ENCODE results near the gene CNKSR3.

The CNKSR3 gene

DNA sequence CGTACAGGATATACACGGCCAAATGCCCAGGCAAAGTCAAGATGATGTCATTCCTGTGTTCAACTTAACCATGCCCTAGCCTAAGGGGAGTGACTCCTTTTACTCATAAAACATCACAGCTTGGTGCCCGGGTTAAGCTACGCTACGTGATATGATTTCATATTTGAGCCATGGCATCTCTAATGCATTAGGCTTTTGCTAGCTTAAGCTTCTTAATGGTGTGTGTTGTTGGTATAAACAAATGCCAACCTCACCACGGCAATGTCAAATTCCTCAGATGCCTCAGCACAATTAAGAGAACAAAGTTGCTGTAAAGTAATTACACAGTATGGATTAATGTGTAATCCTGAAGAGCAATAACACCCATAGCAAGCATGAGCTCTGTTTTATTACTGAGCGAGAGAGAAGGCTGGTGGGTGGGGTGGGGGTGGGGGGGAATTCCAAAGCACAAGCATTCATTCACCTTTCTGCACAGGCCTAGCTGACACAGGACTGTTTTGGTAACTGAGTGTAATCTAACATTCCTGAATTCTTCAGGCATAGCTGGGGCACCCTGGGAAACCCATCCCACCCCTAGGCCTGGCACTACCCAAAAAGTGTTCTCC lies 44.7 kb upstream of the CNKSR3 start:
- no peaks in the 10 kb centered on the region for H3K9me2 ChIP-seq (ENCODE audit: low read depth, low read length)
- H3K27ac ChIP-seq (ENCODE audit: low read depth, low read length, poor library complexity, severe bottlenecking) = no peak overlapping the region
- no peak overlapping the region for H3K4me3 ChIP-seq (ENCODE audit: low read depth, low read length, poor library complexity, severe bottlenecking)
- H4K20me1 ChIP-seq (ENCODE audit: insufficient read depth, low read length) = no peaks in the 10 kb centered on the region
- H3K9ac ChIP-seq (ENCODE audit: low read length) = no peak overlapping the region
- H3K27me3 ChIP-seq (ENCODE audit: insufficient read depth, low read length) = no peaks in the 10 kb centered on the region
- no peak overlapping the region for H3K4me2 ChIP-seq (ENCODE audit: low read length)
- H3K79me2 ChIP-seq (ENCODE audit: insufficient read depth, low read length) = no peaks in the 10 kb centered on the region
- no peak overlapping the region for H2AFZ ChIP-seq (ENCODE audit: low read length)
- TF ChIP-seq, protein P1, sequence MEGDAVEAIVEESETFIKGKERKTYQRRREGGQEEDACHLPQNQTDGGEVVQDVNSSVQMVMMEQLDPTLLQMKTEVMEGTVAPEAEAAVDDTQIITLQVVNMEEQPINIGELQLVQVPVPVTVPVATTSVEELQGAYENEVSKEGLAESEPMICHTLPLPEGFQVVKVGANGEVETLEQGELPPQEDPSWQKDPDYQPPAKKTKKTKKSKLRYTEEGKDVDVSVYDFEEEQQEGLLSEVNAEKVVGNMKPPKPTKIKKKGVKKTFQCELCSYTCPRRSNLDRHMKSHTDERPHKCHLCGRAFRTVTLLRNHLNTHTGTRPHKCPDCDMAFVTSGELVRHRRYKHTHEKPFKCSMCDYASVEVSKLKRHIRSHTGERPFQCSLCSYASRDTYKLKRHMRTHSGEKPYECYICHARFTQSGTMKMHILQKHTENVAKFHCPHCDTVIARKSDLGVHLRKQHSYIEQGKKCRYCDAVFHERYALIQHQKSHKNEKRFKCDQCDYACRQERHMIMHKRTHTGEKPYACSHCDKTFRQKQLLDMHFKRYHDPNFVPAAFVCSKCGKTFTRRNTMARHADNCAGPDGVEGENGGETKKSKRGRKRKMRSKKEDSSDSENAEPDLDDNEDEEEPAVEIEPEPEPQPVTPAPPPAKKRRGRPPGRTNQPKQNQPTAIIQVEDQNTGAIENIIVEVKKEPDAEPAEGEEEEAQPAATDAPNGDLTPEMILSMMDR (IDR thresholded peaks at IDR 0.05; ENCODE audit: low read length) = no peak
- TF ChIP-seq EZH2 (IDR thresholded peaks at IDR 0.05; ENCODE audit: borderline replicate concordance, low read length) = no peak
- H3K4me1 ChIP-seq (ENCODE audit: insufficient read depth, low read length, severe bottlenecking) = no peaks in the 10 kb centered on the region
- H3K9me3 ChIP-seq (ENCODE audit: low read length) = no peaks in the 10 kb centered on the region
- no peaks in the 10 kb centered on the region for H3F3A ChIP-seq (ENCODE audit: insufficient read depth, low read length)
- no peaks in the 10 kb centered on the region for H3K36me3 ChIP-seq (ENCODE audit: insufficient read depth, low read length)

DNA sequence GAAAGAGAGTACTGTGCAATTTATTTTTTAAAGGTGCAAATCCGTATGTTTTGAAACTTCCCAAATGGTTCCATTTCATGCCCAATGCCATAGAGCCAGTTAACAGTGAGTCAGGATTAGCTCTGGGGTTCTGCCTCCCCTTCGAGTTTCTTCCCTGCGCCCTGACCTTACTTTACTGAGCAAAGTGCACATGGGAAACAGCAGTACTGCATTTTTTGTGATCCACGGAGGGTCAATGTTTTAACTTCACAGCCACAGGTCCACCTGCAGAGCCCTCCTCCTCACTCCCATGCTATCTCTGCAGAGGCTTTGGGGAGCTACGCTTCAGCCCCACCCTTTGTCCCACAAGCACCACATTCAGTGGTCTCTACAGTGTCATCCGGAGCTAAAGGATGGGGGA lies 44.0 kb upstream of the CNKSR3 start:
- H3F3A ChIP-seq (ENCODE audit: insufficient read depth, low read length) = no peaks in the 10 kb centered on the region
- TF ChIP-seq, protein P1 (IDR thresholded peaks at IDR 0.05; ENCODE audit: low read length) = no peak
- no peak for TF ChIP-seq EZH2 (IDR thresholded peaks at IDR 0.05; ENCODE audit: borderline replicate concordance, low read length)
- H3K4me1 ChIP-seq (ENCODE audit: insufficient read depth, low read length, severe bottlenecking) = no peaks in the 10 kb centered on the region
- H3K4me2 ChIP-seq (ENCODE audit: low read length) = no peak overlapping the region
- H3K36me3 ChIP-seq (ENCODE audit: insufficient read depth, low read length) = no peaks in the 10 kb centered on the region
- H3K79me2 ChIP-seq (ENCODE audit: insufficient read depth, low read length) = no peaks in the 10 kb centered on the region
- H4K20me1 ChIP-seq (ENCODE audit: insufficient read depth, low read length) = no peaks in the 10 kb centered on the region
- H3K4me3 ChIP-seq (ENCODE audit: low read depth, low read length, poor library complexity, severe bottlenecking) = no peak overlapping the region
- H3K9me2 ChIP-seq (ENCODE audit: low read depth, low read length) = no peaks in the 10 kb centered on the region
- H2AFZ ChIP-seq (ENCODE audit: low read length) = no peak overlapping the region
- H3K9ac ChIP-seq (ENCODE audit: low read length) = no peak overlapping the region
- H3K27ac ChIP-seq (ENCODE audit: low read depth, low read length, poor library complexity, severe bottlenecking) = no peak overlapping the region
- H3K9me3 ChIP-seq (ENCODE audit: low read length) = no peaks in the 10 kb centered on the region
- no peaks in the 10 kb centered on the region for H3K27me3 ChIP-seq (ENCODE audit: insufficient read depth, low read length)

GRCh38 chr6:154550779-154551178 lies 40.3 kb upstream of the CNKSR3 start:
- Histone ChIP-seq H3K4me2 (ENCODE audit: low read length) (no peak overlapping the region), H3K36me3 (ENCODE audit: insufficient read depth, low read length) (no peaks in the 10 kb centered on the region), H3K9me3 (ENCODE audit: low read length) (no peaks in the 10 kb centered on the region), H4K20me1 (ENCODE audit: insufficient read depth, low read length) (no peaks in the 10 kb centered on the region), H3K4me3 (ENCODE audit: low read depth, low read length, poor library complexity, severe bottlenecking) (no peak overlapping the region), H2AFZ (ENCODE audit: low read length) (no peak overlapping the region), H3K79me2 (ENCODE audit: insufficient read depth, low read length) (no peaks in the 10 kb centered on the region), H3K9ac (ENCODE audit: low read length) (no peak overlapping the region), H3F3A (ENCODE audit: insufficient read depth, low read length) (no peaks in the 10 kb centered on the region), H3K4me1 (ENCODE audit: insufficient read depth, low read length, severe bottlenecking) (no peaks in the 10 kb centered on the region), H3K27me3 (ENCODE audit: insufficient read depth, low read length) (no peaks in the 10 kb centered on the region), H3K27ac (ENCODE audit: low read depth, low read length, poor library complexity, severe bottlenecking) (no peak overlapping the region), H3K9me2 (ENCODE audit: low read depth, low read length) (no peaks in the 10 kb centered on the region)
- TF ChIP-seq, protein P1 (IDR thresholded peaks at IDR 0.05; ENCODE audit: low read length) = no peak
- no peak for TF ChIP-seq EZH2 (IDR thresholded peaks at IDR 0.05; ENCODE audit: borderline replicate concordance, low read length)
